ENCODE results near the gene NDUFS7. TPM values are rescaled to one million over a fixed set of nuclear protein-coding genes. Genes with fewer than 3 reads are reported as not detected.

NDUFS7 gene
- polyA plus RNA-seq, 3 donors, result 119 to 232 (median 211) TPM

DNA sequence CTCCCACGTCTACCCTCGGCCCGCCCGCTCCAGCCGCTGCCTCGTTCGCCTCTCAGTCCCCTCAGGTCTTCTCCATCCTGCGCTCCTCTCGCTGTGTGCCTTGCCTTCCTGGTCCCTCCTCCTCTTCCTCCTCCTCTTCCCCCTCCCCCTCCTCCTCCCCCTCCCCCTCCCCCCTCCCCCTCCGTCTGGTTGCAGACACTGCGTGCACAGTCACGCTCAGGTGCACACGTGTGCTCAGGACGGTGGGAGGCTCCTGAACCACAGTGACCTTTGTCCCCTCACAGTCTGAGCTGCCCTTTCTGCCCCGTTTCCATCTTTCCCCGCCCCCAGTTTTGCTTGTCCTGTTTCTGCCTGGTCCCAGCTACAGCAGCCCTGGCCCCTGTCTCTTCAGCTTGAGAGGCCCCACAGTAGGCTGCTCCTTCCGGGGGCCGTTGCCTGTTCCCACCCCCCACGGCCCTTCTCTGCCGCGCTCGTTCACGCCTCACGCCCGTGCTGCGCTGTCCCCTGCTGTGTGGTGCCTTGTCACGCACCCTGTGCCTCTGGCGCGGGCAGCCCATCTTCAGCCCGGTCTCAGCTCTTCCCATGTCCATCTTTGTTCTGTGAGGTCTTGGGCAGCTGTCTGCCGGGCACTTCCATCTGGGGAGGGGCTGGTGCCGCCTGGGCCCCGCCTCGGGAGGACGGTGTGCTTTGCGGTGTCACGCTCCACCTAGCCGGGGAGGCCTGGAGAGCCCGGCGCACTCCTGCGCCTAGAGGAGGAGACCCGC is 40.7 kb downstream of the NDUFS7 start:
- Histone ChIP-seq H3K4me3 (replicated peaks in 1 of 3; ENCODE audit: low read depth in 2 of 3, low read length in 3 of 3) (no peak overlapping the region), H3K4me2 (replicated peaks; ENCODE audit: extremely low read depth, low read length, poor library complexity, severe bottlenecking) (no peak overlapping the region), H3K36me3 (replicated peaks in 1 of 2; ENCODE audit: control insufficient read depth in 1 of 2, insufficient read depth in 2 of 2, low read length in 2 of 2) (peaks cover 91 to 97% of the 10 kb centered on the region in 2 donors), H3K27me3 (ENCODE audit: control insufficient read depth in 2 of 2, insufficient read depth in 2 of 2, low read length in 2 of 2) (no peaks in the 10 kb centered on the region), H3K4me1 (ENCODE audit: control insufficient read depth in 1 of 2, insufficient read depth in 2 of 2, low read length in 2 of 2) (no peaks in the 10 kb centered on the region), H2AFZ (ENCODE audit: insufficient read depth, low read depth, low read length, poor library complexity, severe bottlenecking) (no peak overlapping the region), H3K79me2 (ENCODE audit: insufficient read depth, low read length) (peaks cover 43% of the 10 kb centered on the region), H3K9me3 (replicated peaks in 1 of 2; ENCODE audit: control insufficient read depth in 1 of 2, insufficient read depth in 1 of 2, low read length in 2 of 2) (no peaks in the 10 kb centered on the region), H3K9ac (ENCODE audit: insufficient read depth, low read length, poor library complexity, severe bottlenecking) (no peak overlapping the region), H4K20me1 (ENCODE audit: insufficient read depth, low read length) (peaks cover 95% of the 10 kb centered on the region), H3K27ac (ENCODE audit: low read depth in 1 of 2, low read length in 2 of 2) (no peak overlapping the region)
- Mint-ChIP-seq H3K36me3 (peaks cover 58 to 85% of the 10 kb centered on the region in 2 donors), H3K9me3 (no peaks in the 10 kb centered on the region), H3K4me3 (no peak overlapping the region), H3K27me3 (ENCODE audit: low read depth in 3 of 3) (no peaks in the 10 kb centered on the region), H3K27ac (peak overlapping the region in 1 of 7 donors; percentile 73), H3K4me1 (no peaks in the 10 kb centered on the region)
- DNase-seq, result no peak
- intact Hi-C loops (cut with micrococcal nuclease), result no loop called here
- TF ChIP-seq, protein P1, sequence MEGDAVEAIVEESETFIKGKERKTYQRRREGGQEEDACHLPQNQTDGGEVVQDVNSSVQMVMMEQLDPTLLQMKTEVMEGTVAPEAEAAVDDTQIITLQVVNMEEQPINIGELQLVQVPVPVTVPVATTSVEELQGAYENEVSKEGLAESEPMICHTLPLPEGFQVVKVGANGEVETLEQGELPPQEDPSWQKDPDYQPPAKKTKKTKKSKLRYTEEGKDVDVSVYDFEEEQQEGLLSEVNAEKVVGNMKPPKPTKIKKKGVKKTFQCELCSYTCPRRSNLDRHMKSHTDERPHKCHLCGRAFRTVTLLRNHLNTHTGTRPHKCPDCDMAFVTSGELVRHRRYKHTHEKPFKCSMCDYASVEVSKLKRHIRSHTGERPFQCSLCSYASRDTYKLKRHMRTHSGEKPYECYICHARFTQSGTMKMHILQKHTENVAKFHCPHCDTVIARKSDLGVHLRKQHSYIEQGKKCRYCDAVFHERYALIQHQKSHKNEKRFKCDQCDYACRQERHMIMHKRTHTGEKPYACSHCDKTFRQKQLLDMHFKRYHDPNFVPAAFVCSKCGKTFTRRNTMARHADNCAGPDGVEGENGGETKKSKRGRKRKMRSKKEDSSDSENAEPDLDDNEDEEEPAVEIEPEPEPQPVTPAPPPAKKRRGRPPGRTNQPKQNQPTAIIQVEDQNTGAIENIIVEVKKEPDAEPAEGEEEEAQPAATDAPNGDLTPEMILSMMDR (IDR thresholded peaks at IDR 0.05), result no peak
- 97% methylated on average over 22 of the region's 42 CpGs for WGBS (ENCODE audit: insufficient coverage)

DNA sequence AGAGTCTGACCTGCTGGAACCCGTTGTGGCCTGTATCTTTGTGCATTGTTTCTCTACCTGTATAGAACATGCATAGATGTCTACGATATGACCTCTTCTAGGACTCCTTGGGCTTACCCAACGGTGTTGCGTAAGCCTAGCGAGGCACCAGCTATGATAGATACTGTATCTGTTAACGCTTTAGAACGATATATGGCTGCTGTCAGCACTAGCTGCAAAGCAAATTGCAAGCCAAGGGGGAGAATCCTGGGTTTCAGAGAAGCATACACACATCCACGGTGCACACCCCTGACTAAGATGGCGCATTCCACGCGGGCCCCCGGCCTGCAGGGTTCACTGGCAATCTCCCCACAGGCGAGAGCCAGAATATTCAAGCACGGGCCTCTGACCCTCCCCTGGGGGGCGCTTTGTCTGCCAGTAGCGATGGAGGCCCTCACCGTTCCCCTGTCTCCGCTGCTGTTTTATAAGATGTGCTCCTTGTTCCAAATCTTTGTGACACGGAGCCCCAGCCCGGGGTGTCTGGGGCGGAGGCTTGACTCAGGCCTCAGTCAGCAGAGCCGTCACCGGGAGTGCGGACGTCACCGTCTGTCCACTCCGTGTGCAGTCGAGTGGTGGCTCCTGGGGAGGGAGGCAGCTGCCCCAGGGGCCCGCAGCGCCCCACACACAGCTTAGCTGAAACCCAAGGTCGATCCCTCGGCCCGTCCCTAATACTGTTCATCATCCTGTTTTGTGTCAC is 41.6 kb downstream of the NDUFS7 start:
- H4K20me1 ChIP-seq (ENCODE audit: insufficient read depth, low read length), result peaks cover 94% of the 10 kb centered on the region
- TF ChIP-seq, protein P1 (IDR thresholded peaks at IDR 0.05), result no peak
- H3K4me1 ChIP-seq (ENCODE audit: control insufficient read depth in 1 of 2, insufficient read depth in 2 of 2, low read length in 2 of 2), result no peaks in the 10 kb centered on the region
- H3K27ac Mint-ChIP-seq, result no peak overlapping the region
- no peaks in the 10 kb centered on the region for H3K9me3 Mint-ChIP-seq
- H3K9ac ChIP-seq (ENCODE audit: insufficient read depth, low read length, poor library complexity, severe bottlenecking), result no peak overlapping the region
- H3K36me3 Mint-ChIP-seq, result peaks cover 58 to 85% of the 10 kb centered on the region in 2 donors
- WGBS (ENCODE audit: insufficient coverage), result 91% methylated on average over 28 of the region's 33 CpGs
- no peak for DNase-seq
- H3K79me2 ChIP-seq (ENCODE audit: insufficient read depth, low read length), result peaks cover 39% of the 10 kb centered on the region
- no peak overlapping the region for H3K27ac ChIP-seq (ENCODE audit: low read depth in 1 of 2, low read length in 2 of 2)
- peaks cover 89 to 97% of the 10 kb centered on the region in 2 donors for H3K36me3 ChIP-seq (replicated peaks in 1 of 2; ENCODE audit: control insufficient read depth in 1 of 2, insufficient read depth in 2 of 2, low read length in 2 of 2)
- H3K4me1 Mint-ChIP-seq, result no peaks in the 10 kb centered on the region
- no peaks in the 10 kb centered on the region for H3K27me3 ChIP-seq (ENCODE audit: control insufficient read depth in 2 of 2, insufficient read depth in 2 of 2, low read length in 2 of 2)
- H3K27me3 Mint-ChIP-seq (ENCODE audit: low read depth in 3 of 3), result no peaks in the 10 kb centered on the region
- H2AFZ ChIP-seq (ENCODE audit: insufficient read depth, low read depth, low read length, poor library complexity, severe bottlenecking), result no peak overlapping the region
- no peak overlapping the region for H3K4me3 Mint-ChIP-seq
- intact Hi-C loops (cut with micrococcal nuclease), result no loop called here
- H3K9me3 ChIP-seq (replicated peaks in 1 of 2; ENCODE audit: control insufficient read depth in 1 of 2, insufficient read depth in 1 of 2, low read length in 2 of 2), result no peaks in the 10 kb centered on the region
- H3K4me2 ChIP-seq (replicated peaks; ENCODE audit: extremely low read depth, low read length, poor library complexity, severe bottlenecking), result no peak overlapping the region
- no peak overlapping the region for H3K4me3 ChIP-seq (replicated peaks in 1 of 3; ENCODE audit: low read depth in 2 of 3, low read length in 3 of 3)

Data from CD14-positive monocyte (primary cell).